ENCODE data around the gene NAPB.
A peak's percentile ranks its signal among the peaks of the same experiment; 100 is the strongest.

Gene NAPB

DNA sequence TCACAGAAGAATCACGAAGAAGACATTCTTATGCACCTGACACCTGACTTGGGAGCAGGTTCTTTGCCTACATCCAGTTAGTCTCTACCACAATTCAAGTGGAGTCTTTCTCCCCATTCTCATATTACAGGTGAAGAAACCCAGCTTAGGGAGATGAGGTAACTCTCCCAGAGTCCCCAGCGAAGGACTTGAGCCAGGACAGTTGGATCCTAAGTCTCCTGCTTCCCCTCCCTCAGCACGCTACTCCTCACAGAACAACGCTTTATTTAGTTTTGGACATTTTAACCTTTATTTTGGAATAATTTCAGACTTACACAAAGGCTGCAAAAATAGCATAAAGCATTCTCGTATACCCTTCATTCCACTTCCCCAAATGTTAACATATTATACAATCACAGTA is 17.4 kb upstream of the NAPB start:
- no peak for DNase-seq

DNA sequence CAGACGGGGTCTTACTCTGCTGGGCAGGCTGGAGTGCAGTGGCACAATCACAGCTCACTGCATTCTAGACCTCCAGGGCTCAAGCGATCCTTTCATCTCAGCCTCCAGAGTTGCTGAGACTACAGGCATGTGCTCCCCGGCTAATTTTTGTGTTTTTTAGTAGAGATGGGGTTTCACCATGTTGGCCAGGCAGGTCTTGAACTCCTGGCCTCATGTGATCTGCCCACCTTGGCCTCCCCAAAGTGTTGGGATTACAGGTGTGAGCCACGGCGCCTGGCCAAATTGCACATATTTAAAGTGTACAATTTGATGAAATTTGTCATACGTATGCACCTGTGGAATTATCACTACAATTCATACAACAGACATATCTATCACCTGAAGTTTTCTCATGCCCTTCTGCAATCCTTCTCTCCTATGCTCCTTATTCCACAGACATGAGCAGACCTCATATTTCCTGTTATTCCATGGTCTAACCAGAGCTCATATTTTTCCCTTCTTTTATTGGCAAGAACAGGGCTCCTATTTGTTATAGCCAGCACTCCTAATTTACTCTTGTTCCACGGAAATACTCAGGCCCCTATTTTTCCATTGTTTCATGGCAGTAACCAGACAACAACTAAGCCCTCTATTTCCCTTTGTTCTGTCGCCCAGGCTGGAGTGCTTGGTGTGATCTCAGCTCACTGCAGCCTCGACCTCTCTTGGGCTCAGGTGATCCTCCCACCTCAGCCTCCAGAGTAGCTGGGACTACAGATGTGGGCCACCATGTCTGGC is 16.0 kb upstream of the NAPB start:
- DNase-seq = no peak

DNA sequence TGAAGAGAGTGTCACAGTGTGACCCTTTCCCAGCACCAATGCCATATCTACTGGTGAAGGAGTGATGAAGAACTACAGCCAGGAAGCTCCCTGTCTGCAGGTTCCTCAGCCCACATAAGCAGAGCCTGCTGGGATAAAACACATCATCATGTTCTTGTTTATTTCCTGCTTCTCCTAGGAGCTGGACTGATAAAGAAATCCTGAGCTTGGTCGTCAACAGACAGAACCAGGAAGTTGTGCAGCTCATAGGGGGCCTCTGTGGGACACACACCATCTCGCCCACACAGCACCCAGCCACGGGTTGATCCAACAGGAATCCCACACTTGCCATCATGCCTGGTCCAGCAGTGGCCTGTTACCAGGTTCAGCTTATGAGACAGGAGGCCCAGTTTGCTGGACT is 15.4 kb upstream of the NAPB start:
- DNase-seq = no peak

DNA sequence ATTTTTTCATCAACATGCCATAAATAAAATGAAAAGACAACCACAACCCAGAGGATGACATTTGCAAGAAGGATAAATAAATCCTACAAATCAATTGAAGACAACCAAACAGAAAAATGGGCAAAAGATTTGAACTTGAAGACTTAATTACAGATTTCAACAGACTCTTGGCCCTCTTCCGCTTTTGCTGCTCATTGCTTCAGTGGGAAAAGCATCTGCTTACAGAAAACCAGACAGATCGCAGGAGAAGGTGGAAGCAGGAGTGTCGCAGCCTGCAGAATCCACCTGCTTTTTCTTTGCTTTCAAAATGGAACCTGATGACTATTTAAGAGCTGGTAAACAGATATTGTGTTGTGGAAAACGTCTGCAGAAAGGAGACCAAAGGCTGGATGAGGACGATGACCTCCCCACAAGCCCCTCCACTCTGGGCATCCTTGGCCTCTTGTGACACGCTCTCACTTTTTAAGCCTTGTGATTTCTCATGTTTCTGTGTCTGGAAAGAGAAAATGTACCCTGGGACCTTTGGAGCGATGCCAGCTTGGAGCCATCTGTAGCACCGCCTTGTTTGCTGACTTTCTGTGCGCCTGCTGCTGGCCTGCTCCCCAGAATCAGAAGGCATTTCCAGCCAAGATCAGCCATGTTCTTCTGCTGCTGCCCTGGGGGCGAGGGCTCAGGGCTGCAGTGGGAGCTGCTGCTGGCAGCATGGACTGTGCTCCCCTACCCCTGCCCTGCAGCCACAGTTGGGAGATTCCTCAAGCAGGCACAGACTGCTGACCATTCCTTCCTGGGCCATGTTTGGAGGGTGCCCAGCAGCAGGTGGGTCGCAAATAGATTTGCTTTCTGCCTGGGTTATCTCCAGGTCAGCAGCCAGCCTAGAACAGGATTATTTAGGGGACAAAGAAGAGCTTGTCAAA is 14.6 kb upstream of the NAPB start:
- peak in 26 of 58 donors; percentile 3 to 74 (median 22) for DNase-seq

DNA sequence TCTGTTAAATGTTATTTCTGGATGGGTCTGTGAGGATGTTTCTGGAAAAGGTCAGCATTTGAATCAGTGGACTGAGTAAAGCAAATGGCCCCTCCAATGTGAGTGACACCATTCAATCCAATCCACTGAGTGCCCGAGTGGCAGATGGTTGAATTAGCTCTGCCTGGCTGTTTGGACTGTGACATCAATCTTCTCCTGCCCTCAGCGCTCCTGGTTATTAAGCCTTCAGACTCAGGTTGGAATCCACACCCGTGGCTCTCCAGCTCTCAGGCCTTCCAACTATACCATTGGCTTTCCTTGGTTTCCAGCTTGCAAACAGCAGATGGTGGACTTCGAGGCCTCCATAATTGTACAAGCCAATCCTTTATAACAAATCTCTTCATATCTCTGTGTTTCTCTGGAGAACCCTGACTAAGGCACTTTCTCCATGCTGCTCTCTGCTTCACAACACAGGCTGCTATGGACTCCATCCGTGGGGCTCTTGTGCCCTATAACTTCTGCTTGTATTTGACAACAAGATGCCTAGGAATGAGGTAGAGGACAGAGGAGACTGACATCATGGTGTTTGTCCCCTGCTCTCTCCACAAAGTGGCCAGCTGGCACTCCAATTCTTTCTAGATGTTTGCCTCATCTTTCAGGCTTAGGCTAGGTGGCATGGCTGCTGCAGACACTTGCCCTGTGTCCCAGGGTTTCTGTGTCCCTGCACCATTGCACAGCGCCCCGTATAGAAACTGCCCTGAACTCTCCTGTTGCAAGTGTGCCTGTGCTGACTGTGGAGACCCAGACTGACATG is 13.4 kb upstream of the NAPB start:
- DNase-seq = no peak

DNA sequence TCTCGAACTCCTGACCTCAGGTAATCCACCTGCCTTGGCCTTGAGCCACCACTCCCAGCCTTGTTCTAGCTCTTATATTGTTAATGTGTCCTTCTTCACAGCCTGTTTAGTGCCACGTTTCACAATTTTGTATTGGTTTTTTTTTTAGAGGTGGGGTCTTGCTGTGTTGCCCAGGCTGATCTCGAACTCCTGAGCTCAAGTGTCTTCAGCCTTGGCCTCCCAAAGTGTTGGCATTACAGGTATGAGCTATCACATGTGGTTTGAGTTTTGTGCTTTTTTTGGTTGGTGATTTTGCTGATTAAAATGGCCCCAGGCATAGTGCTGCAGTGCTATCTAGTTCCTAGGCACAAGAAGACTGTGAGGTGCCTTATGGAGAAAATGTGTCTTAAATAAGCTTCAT is 12.3 kb upstream of the NAPB start:
- DNase-seq = no peak

DNA sequence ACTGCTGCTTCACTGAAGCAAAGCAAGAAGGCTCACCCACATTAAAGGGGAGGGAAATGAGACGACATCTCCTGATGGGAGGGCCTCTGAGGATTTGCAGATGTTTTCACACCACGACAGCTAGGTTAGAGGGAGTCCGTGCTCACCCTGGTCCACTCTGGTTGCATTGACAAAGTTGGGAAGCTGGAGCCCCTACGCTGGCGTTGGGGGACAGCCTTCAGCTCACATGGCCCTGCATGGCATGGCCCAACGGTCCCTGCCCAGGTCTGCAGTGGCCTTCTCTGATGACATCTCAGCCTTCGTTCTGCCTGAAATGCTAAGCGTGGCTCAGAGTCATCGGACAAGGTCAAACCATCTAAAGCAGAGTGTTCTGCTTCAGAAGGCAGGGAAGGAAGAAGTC is 3.8 kb upstream of the NAPB start:
- no peak for DNase-seq

DNA sequence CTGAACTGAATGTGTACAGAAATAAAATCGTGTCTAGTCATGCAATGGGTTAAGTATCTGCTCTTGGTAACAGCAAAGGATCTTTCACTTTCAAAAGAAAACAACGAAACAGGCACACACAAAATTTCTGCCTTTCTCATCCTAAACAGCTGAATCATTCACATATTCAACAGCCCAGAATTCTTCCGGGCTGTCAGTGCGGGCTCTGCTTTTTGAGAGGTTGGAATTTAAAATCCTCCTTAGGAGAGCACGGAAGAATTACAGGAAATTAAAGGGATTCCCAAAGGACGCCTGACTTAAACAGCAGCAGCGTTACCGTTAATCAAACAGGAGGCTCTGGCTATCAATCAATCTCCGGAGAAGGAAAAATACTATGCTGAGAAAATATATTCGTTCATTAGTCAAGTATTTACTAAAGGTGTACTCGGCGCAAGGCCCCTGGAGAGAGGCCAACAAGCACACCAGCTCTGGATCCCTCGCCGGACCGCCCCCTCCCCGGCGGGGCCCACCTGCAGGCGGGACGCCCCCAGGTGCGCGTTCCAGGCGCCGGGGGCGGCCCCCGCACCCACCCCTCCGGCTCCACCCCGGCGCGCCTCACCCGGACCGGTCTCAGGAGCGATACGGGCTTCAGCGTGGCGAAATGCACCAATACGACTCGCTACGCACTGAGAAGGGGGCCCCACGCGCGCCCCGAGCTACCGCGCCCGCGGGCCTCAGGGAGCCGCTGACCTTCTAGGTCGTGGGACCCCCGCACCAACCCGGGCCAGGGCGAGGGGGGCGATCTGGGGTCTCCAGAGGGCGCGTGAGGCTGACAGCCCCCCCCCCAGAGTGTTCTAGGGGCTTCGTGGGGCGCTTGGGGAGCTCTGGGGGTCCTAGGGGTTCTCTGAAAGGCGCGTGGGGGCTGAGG is 1.0 kb downstream of the NAPB start:
- peak in 12 of 58 donors; percentile 8 to 47 (median 23) for DNase-seq

DNA sequence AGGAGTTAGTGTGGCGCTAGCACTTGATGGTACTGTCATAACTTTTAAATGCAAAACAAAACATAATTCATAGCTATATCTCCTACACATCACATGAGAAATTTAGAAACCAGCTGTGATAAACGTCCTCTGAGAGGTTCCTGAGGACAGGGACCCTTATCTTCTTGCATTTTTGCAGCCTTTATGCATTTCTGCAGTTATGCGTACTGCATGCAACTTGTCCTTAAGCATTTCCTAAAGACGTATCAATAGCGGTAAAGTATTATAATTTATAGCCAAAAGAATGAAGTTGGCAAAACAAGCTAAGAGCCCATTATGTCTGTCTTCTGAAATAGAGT is 1.7 kb downstream of the NAPB start:
- no peak for DNase-seq

DNA sequence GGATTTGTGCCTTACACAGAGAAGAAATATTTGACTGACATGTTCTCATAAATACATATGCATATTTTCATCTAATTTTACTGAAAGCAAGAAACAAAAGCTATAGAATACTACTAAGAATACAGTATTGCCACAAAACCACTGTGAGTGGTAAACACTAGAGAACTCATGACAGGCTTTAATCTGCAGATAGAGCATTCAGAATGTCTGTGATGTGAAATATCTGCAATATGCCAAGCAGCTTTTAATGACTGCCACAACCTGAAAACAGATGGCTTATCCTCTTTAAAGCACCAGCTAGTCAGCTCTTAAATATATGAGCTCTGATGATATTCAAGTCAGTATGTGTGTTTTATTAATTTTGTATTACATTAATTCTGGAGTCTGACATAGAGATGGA is 3.4 kb downstream of the NAPB start:
- no peak for DNase-seq

DNA sequence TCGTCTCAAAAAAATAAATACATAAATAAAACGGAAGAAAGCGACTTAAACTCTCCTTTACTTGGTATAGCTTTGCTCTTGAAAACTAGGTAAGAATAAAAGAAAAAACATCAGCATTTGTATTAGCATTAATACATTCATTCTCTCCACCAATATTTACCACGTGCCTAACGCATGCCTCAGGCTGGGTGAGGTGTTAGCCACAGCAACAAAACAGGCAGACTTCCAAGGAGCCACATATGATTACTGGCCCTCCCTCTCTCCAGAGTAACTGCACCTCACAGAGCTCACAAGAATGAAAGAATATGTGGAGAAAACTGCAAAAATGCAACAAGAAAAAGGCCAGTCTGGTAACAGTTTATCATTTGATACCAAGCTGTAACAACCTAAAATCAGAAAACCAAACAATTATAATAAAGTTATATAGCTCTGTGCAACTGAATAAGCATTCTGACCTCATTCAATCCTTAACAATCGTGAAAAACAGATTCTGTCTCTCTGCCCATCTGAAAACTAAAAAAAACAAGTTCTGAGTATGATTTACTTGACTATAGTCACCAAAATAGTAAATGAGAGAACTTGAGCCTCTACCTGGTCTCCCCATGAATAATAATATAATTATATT is 5.2 kb downstream of the NAPB start:
- DNase-seq = no peak

DNA sequence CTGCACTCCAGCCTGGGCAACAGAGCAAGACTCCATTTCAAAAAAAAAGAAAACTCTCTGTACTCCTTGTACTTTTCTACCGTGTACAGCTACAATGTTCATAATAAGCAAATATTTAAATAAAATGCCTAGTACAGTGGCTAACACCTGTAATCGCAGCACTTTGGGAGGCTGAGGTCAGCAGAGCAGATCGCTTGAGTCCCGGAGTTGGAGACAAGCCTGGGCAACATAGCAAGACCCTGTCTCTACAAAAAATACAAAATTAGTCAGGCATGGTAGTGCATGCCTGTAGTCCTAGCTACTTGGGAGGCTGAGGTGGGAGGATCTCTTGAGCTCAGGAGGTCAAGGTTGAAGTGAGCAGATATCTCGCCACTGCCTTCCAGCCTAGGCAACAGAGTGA is 5.7 kb downstream of the NAPB start:
- DNase-seq = no peak

DNA sequence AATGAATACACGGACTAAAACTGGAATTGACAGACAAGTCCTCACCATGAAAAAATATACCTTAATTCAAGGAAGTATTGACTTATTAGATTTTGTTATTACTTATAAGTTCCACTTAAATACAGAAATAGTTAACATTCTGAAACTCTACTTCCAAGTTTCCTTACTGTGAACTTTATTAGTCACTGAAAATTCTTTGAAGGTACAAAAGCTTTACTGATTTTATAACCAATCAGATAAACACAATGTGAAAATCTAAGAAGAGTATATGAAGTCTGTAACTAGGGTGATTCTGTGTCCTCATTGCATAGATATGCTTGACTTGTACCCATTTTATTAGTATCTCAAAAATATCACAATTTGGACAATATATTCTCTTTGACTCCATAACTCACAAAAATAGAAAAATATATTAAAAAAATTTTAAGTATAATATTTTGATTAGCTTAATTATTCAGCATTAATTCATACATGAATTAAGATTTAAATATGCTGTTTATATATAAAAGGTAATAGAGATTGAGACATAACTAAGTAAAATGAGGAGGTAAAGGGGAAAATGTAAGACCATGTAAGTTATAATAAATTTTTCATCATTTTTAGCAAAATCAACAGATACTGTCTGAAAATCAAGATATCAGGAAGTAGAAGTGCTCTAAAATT is 6.6 kb downstream of the NAPB start:
- no peak for DNase-seq

DNA sequence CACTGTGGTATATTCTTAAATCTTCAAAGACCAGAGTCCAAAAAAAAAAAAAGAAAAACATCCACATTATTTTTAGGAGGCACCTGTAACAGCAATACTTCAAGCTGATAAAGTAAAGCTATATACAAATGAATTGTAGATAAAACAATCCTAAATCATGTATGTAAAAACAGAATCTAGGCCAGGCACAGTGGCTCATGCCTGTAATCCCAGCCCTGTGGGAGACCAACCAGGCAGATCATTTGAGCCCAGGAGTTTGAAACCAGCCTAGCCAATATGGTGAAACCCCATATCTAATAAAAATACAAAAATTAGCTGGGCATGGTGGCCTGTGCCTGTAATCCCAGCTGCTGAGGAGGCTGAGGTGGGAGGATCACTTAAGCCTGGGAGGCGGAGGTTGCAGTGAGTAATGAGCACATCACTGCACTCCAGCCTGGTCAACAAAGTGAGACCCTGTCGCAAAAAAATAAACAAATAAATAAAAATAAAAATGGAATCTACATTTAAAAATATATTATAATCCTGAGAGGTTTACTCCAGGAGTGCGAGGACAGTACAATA is 7.3 kb downstream of the NAPB start:
- DNase-seq = no peak

DNA sequence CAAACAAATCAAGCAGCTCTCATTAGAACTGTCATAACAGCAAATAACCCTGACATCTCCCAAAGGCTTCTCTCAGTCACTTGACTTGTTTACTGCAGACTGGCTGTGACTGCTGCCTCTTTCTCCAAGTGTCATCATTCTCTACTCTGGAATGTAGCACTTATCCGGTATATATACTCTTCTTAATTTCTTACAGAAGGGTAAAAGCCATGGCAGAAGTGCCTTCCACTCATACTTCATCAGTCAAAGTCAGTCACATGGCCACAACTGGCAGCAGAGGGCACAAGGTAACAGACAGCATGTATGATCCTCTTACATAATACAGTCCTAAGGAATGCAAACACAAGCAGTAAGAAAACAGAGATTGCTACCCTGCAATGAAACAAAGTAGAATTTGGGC is 9.3 kb downstream of the NAPB start:
- no peak for DNase-seq

DNA sequence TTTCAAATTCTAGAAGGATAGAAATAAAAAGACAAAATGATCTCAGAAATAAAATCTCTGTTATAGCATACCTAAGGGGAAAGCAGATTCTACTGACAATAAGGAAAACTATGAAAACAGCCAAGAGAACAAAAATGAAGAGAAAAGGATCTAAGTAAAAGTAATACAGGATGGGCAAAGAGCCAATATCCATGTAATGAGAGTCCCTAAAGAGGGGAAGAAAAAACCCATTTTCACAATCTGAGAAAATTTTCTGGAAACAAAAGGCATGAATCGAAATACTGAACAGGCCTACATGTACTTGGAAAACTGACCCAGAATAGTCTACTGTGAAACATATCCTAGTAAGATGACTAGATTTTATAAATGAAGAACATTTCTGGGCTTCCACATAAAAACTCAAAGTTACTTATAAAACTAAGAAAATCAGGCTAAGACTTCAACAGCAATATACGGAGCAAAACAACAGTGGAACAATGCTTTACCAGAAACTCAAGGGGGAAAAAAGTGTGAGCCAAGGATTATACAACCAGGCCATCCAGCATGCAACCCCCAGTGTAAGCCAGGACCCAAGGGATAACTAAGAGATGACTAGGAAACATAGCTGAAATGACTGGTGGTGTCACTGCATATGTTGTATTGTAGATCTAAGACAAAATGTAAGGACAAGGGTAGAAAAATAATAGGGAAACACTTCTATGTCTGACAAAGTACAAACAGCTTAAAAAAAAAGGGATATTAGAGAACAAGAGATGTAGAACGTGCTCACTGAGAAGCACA is 10.2 kb downstream of the NAPB start:
- DNase-seq = no peak

DNA sequence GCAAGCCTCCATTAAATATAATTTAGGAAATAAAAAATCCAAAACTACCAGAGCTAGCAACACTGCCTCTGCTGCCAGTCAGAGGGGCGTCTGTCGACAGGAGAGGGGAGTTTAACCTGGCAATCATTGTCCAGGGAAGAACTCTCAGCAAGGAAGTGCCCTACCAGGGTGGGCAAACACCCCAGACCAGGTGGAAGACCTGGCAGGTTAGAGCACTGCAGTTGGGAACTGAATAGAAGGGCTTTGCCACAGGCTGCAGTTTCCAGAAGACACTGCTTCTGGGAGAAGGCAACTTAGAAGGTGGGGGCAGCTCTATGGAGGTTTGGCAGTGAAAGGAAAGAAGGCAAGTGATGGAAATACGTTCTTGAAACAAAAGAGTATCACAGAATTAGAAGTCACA is 11.5 kb downstream of the NAPB start:
- no peak for DNase-seq

DNA sequence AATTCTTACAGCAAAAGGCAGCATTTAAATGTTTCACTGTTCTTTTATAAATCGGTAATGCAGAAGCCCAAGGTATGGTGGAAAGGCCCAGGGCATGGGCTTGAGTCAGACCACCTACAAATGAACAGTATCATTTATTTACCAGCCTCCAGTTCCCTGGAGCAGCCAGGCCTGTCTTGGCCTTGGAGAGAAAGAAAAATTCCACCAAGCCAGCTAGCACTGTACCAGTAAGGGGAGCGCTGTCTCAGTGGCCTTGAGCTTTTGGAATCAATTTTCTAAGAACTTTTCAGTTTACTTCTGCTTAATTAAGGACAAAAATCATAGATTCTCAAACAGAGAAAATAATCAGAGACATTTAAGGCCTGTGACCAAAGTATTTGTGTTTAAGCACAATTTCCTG is 12.3 kb downstream of the NAPB start:
- DNase-seq = no peak

Measured in anterior cingulate cortex (tissue), 58 donors.